HEK293 (cell line): ENCODE measurements around the gene TM2D3.

ENCODE experiments used
- CTCF ChIA-PET: fragments of 350-600 bp; formaldehyde crosslinking; extraction: SDS; loops from one replicate; lab custom pipeline; 2021; ENCODE audit warnings: antibody characterized with exemption; lab: Yijun Ruan, JAX
- POLR2A ChIA-PET: fragments of 300-600 bp; formaldehyde crosslinking; extraction: SDS; loops from one replicate; lab custom pipeline; 2020; ENCODE audit warnings: antibody characterized with exemption, inconsistent platforms; lab: Yijun Ruan, JAX
- H3K27ac ChIP-seq: fragments of 200-500 bp; sonication (Bioruptor generic); 2 replicates; pipeline ENCODE4 v1.5.1; 2014; ENCODE audit warnings: low read depth, low read length, control low read depth, inconsistent platforms; ENCODE audit errors: extremely low read depth
- H3K36me3 ChIP-seq, 2 experiments: fragments of 200-500 bp in 1 of 2; sonication (Bioruptor generic) in 1 of 2; 1 replicate in 1 of 2; 2 replicates in 1 of 2; pipeline ENCODE4 v1.5.1; 2014 to 2017; ENCODE audit warnings: inconsistent platforms in 2 of 2, low read length in 2 of 2; ENCODE audit not compliant: control insufficient read depth in 2 of 2, insufficient read depth in 1 of 2
- H3K4me1 ChIP-seq: fragments of 200-500 bp; sonication (Bioruptor generic); 2 replicates; pipeline ENCODE4 v1.5.1; 2014; ENCODE audit warnings: mild to moderate bottlenecking, low read length, inconsistent platforms; ENCODE audit not compliant: control insufficient read depth, insufficient read depth
- H3K4me3 ChIP-seq: 2 replicates; pipeline ENCODE4 v1.5.1; 2011; ENCODE audit warnings: low read depth, mild to moderate bottlenecking, control low read depth, low read length, moderate library complexity
- H3K9me3 ChIP-seq: fragments of 200-500 bp; sonication (Bioruptor generic); 2 replicates; pipeline ENCODE4 v1.5.1; 2014; ENCODE audit warnings: low read depth, low read length, inconsistent platforms; ENCODE audit not compliant: control insufficient read depth, insufficient read depth
- PRDM10 ChIP-seq: fragments of 450-650 bp; formaldehyde crosslinking; IDR thresholded peaks from 2 replicates; pipeline ENCODE4 v1.5.1; 2016; ENCODE audit warnings: missing biosample characterization, missing genetic modification characterization
- SP2 ChIP-seq: fragments of 450-650 bp; formaldehyde crosslinking; IDR thresholded peaks from 2 replicates; pipeline ENCODE4 v1.5.1; 2016; ENCODE audit warnings: missing biosample characterization, missing genetic modification characterization
- ZBTB17 ChIP-seq: fragments of 450-650 bp; formaldehyde crosslinking; IDR thresholded peaks from 2 replicates; pipeline ENCODE4 v1.5.1; 2016; ENCODE audit warnings: missing biosample characterization, missing genetic modification characterization
- ZBTB7A ChIP-seq: fragments of 450-650 bp; formaldehyde crosslinking; IDR thresholded peaks from 2 replicates; pipeline ENCODE4 v1.5.1; 2016; ENCODE audit warnings: low read depth, missing biosample characterization, missing genetic modification characterization
- ZNF148 ChIP-seq: fragments of 450-650 bp; formaldehyde crosslinking; IDR thresholded peaks from 2 replicates; pipeline ENCODE4 v1.5.0; 2017; ENCODE audit warnings: missing biosample characterization, missing genetic modification characterization, borderline replicate concordance
- ZNF155 ChIP-seq: fragments of 450-650 bp; formaldehyde crosslinking; IDR thresholded peaks from 2 replicates; pipeline ENCODE4 v1.5.1; 2016; ENCODE audit warnings: missing biosample characterization, missing genetic modification characterization
- ZNF280D ChIP-seq: fragments of 450-650 bp; formaldehyde crosslinking; IDR thresholded peaks from 2 replicates; pipeline ENCODE4 v1.5.1; 2016; ENCODE audit warnings: missing biosample characterization, missing genetic modification characterization
- ZNF37A ChIP-seq: fragments of 450-650 bp; IDR thresholded peaks from 2 replicates; pipeline ENCODE4 v1.5.1; 2018; ENCODE audit warnings: missing biosample characterization, missing genetic modification characterization
- ZNF394 ChIP-seq: fragments of 450-650 bp; formaldehyde crosslinking; IDR thresholded peaks from 2 replicates; pipeline ENCODE4 v1.5.1; 2016; ENCODE audit warnings: missing biosample characterization, missing genetic modification characterization, mild to moderate bottlenecking, moderate library complexity, borderline replicate concordance
- ZNF529 ChIP-seq: fragments of 450-650 bp; formaldehyde crosslinking; IDR thresholded peaks from 2 replicates; pipeline ENCODE4 v1.5.1; 2017; ENCODE audit warnings: missing genetic modification characterization, missing biosample characterization; ENCODE audit not compliant: insufficient replicate concordance
- ZNF544 ChIP-seq: fragments of 450-650 bp; formaldehyde crosslinking; IDR thresholded peaks from 2 replicates; pipeline ENCODE4 v1.5.0; 2017; ENCODE audit warnings: missing biosample characterization, missing genetic modification characterization
- ZNF548 ChIP-seq: fragments of 450-650 bp; formaldehyde crosslinking; IDR thresholded peaks from 2 replicates; pipeline ENCODE4 v1.5.1; 2016; ENCODE audit warnings: missing biosample characterization, missing genetic modification characterization
- ZNF558 ChIP-seq: fragments of 450-650 bp; formaldehyde crosslinking; IDR thresholded peaks from 2 replicates; pipeline ENCODE4 v1.5.1; 2016; ENCODE audit warnings: missing biosample characterization, missing genetic modification characterization
- ZNF571 ChIP-seq: fragments of 450-650 bp; formaldehyde crosslinking; IDR thresholded peaks from 2 replicates; pipeline ENCODE4 v1.5.0; 2017; ENCODE audit warnings: missing biosample characterization, missing genetic modification characterization
- ZNF580 ChIP-seq: fragments of 450-650 bp; formaldehyde crosslinking; IDR thresholded peaks from 2 replicates; pipeline ENCODE4 v1.5.1; 2016; ENCODE audit warnings: missing biosample characterization, missing genetic modification characterization
- ZNF645 ChIP-seq: fragments of 450-650 bp; formaldehyde crosslinking; IDR thresholded peaks from 2 replicates; pipeline ENCODE4; 2016; ENCODE audit warnings: missing biosample characterization, missing genetic modification characterization
- ZNF791 ChIP-seq: fragments of 450-650 bp; formaldehyde crosslinking; IDR thresholded peaks from 2 replicates; pipeline ENCODE4 v1.5.1; 2016; ENCODE audit warnings: missing biosample characterization, missing genetic modification characterization
- ZSCAN18 ChIP-seq: fragments of 450-650 bp; formaldehyde crosslinking; IDR thresholded peaks from 2 replicates; pipeline ENCODE4 v1.5.1; 2016; ENCODE audit warnings: missing biosample characterization, missing genetic modification characterization
- ZSCAN30 ChIP-seq: fragments of 450-650 bp; IDR thresholded peaks from 2 replicates; pipeline ENCODE4 v1.5.1; 2018; ENCODE audit warnings: missing biosample characterization, mild to moderate bottlenecking, missing genetic modification characterization, moderate library complexity

The TM2D3 gene

GRCh38 chr15:101669744-101670143 lies 17.6 kb upstream of the TM2D3 start:
- POLR2A ChIA-PET, result no interaction called here
- no peak overlapping the region for H3K4me3 ChIP-seq
- TF ChIP-seq ZNF148 (tag by site-specific recombination) (no peak), ZNF645 (no peak), SP2 (tag by site-specific recombination) (no peak), ZNF37A (tag by site-specific recombination) (no peak)
- no peaks in the 10 kb centered on the region for H3K4me1 ChIP-seq
- CTCF ChIA-PET, result interaction anchor here (0.6 to 2.4 kb wide), 3 partner anchors 13 to 130 kb away, joined by 3 to 13 read pairs (median 4); no protein-coding TSS in a partner anchor
- H3K9me3 ChIP-seq, result no peaks in the 10 kb centered on the region
- peaks cover 31 to 51% of the 10 kb centered on the region in 2 experiments for H3K36me3 ChIP-seq
- H3K27ac ChIP-seq, result no peak overlapping the region

- Histone ChIP-seq H3K36me3 (peaks cover 16 to 34% of the 10 kb centered on the region in 2 experiments), H3K4me1 (no peaks in the 10 kb centered on the region), H3K27ac (no peak overlapping the region), H3K9me3 (no peaks in the 10 kb centered on the region), H3K4me3 (no peak overlapping the region)
- ChIA-PET CTCF (interaction anchor here (0.9 to 2.9 kb wide), 5 partner anchors 9 to 54 kb away, joined by 5 to 12 read pairs (median 8); no protein-coding TSS in a partner anchor), POLR2A (interaction anchor here (1.2 kb wide), 1 partner anchor 8 kb away, joined by 3 read pairs; no protein-coding TSS in a partner anchor)
- TF ChIP-seq ZNF580 (tag by site-specific recombination) (no peak), ZNF529 (tag by site-specific recombination) (no peak), ZSCAN18 (tag by site-specific recombination) (no peak), ZSCAN30 (tag by site-specific recombination) (no peak), ZNF394 (no peak), ZNF548 (no peak), ZNF571 (tag by site-specific recombination) (no peak), ZNF558 (tag by site-specific recombination) (no peak), ZBTB7A (tag by site-specific recombination) (no peak), ZBTB17 (tag by site-specific recombination) (no peak), PRDM10 (tag by site-specific recombination) (no peak), ZNF155 (tag by site-specific recombination) (no peak), ZNF280D (tag by site-specific recombination) (no peak), ZNF791 (no peak), ZNF37A (tag by site-specific recombination) (no peak), ZNF544 (tag by site-specific recombination) (no peak)
Observed at GRCh38 chr15:101667881-101668280, 15.7 kb upstream of the TM2D3 start.
